GM18951 (cell line): ENCODE measurements around the gene RPS2.

Experiments used
- POLR2A ChIP-seq: IDR thresholded peaks from 4 replicates; pipeline ENCODE4 v1.6.1; 2011; ENCODE audit warnings: mild to moderate bottlenecking; ENCODE audit not compliant: insufficient read length, insufficient read depth; ENCODE audit errors: extremely low read depth
- in situ Hi-C: fragments of 300-500 bp; cut with MboI; formaldehyde crosslinking; loops from one replicate; pipeline ENCODE4 v1.12.0; 2022; ENCODE audit warnings: low sequenced_read_pairs, mixed read lengths, inconsistent platforms; ENCODE audit not compliant: unreplicated experiment

The RPS2 gene

GRCh38 chr16:2003827-2004641, 39.4 kb upstream of the RPS2 start:
- in situ Hi-C loops: no loop called here
- no peak for TF ChIP-seq POLR2A

- in situ Hi-C loops: no loop called here
- TF ChIP-seq POLR2A: no peak
These were observed 38.7 kb upstream of the RPS2 start for GRCh38 chr16:2003231-2003826.

GRCh38 chr16:2002406-2003230, 38.0 kb upstream of the RPS2 start:
- in situ Hi-C loops: no loop called here
- TF ChIP-seq POLR2A: no peak

GRCh38 chr16:2001456-2002355, 37.1 kb upstream of the RPS2 start:
- no peak for TF ChIP-seq POLR2A
- in situ Hi-C loops: no loop called here

- TF ChIP-seq POLR2A: no peak
- in situ Hi-C loops: no loop called here
These were observed 36.4 kb upstream of the RPS2 start for GRCh38 chr16:2001035-2001434.

GRCh38 chr16:1999866-2000514, 35.4 kb upstream of the RPS2 start:
- TF ChIP-seq POLR2A: no peak
- in situ Hi-C loops: no loop called here

- TF ChIP-seq POLR2A: no peak
- in situ Hi-C loops: no loop called here
These were observed 34.5 kb upstream of the RPS2 start for GRCh38 chr16:1998852-1999801.

GRCh38 chr16:1998360-1998835, 33.8 kb upstream of the RPS2 start:
- no peak for TF ChIP-seq POLR2A
- in situ Hi-C loops: no loop called here

GRCh38 chr16:1997494-1998359, 33.1 kb upstream of the RPS2 start:
- in situ Hi-C loops: no loop called here
- TF ChIP-seq POLR2A: no peak

- in situ Hi-C loops: no loop called here
- no peak for TF ChIP-seq POLR2A
These were observed 29.1 kb upstream of the RPS2 start for GRCh38 chr16:1993731-1994131.

- in situ Hi-C loops: no loop called here
- no peak for TF ChIP-seq POLR2A
These were observed 28.2 kb upstream of the RPS2 start for GRCh38 chr16:1992704-1993317.
